NCI-H2227 treated with DMSO at 0.1 percent for 48 hours (cell line): ENCODE measurements around the gene MTF2.
"Not testable (repeated sequence)": the region's sequence is repeated elsewhere in the genome, so short reads cannot be mapped to it uniquely, and the experiment has no call there.

Source experiments
- DNase-seq: peaks from one replicate; lab custom pipeline; 2025; lab: John Stamatoyannopoulos, UW

MTF2 gene

DNA sequence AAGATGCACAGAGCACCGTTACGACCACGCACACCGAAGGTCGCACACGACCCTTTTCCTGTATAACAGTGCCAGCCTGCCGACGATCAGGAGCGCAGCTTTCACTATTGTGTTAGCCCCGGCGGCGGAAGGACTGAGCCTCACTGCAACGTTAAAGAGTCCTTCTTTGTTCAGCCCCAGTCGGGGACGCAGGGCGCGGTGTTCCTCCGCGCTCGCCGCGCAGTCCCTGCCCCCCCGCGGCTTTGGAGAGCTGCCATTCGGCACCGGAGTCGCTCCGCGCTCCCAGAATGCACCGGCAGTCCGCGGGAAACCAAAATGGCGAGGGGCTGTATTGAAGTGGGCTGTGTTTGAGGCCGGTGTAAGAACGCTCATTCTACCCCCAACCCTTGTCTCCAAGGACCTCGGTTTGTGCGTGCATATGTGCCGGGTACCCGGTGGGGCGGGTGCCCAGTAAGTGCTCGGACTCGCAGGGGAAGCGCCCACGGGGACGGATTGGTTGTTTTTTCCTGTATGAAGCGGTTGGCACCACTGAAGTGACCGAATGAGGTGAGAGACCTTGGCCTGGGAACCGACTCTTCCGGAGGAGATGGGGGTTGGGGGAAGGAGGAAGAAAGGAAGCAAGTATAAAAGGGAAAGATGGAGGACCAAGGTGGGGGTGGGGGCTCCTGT lies at the start of gene MTF2:
MTF2 (plus strand) TSS at position 298 of the 669 bp plus-strand sequence; CDS start at position 542, 244 bp downstream.
- DNase-seq = peak; percentile 99

DNA sequence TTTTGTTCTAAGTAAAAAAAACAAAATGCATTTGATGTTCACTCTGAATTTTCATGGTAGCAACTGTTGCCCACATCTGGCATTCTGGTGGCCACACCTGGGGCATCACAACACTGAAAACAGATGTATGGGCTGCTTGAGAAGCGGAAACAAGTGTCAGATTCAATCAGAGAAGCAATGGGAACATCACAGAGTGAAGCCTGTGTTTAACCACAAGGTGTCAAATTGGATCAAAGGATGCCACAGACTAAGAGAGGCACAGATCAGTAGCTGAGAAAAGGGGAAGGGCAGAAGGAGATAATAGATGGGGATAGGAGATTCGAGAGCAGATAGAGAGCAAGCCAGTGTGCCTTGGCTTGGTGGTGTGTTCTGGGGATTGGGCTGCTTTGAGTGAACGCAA lies 49.8 kb upstream of the MTF2 start:
- DNase-seq = no peak

DNA sequence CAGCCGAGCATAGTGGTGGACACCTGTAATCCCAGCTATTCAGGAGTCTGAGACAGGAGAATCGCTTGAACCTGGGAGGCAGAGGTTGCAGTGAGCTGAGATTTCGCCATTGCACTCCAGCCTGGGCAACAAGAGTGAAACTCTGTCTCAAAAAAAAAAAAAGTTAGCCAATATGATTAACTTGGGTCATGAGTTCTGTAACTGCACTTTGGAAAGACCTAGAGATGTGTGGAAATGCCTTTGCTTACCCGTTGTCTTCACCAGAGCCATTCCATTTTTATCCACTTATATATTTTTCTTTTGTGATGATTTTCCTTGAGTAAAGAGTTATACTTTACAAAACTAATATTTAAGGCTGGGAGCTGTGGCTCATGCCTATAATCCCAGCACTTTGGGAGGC lies 48.9 kb upstream of the MTF2 start:
- DNase-seq = not testable (repeated sequence)

DNA sequence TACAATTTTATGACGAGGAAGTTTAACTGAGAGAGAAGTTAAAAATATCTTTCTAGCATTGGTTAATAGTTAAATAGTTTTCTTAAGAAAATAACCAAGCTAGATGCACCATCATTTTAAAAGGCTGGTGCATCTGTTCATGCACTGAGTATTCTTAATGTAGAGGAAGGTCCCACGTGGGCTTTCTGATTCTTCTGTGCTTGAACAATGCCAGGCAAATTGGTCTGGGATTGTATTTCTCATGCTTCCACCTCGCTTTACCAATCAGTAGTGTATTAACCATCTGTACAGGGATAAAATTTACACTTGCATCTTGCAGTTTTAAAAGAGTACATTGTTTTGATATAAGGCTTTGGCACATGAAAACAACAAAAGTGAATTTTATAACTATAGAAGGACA lies 47.4 kb upstream of the MTF2 start:
- no peak for DNase-seq

DNA sequence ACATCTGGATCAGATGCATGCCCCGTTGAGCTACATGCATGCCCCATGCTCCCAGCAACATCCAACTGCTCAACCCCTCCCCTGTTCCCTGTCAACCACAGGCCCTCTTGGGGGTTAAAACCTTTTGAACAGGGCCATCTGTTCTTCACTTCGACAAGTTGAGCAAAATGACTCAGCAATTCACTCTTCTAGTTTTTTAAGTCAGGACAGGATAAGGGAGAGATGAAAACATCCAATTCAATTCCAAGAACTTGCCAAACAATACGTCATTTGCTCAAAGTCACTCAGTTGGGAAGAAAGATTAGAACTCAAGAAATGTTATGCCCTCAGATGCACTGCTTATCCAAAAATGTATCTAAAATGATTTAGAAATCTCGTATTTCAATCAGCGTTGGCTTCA lies 46.1 kb upstream of the MTF2 start:
- DNase-seq = no peak

DNA sequence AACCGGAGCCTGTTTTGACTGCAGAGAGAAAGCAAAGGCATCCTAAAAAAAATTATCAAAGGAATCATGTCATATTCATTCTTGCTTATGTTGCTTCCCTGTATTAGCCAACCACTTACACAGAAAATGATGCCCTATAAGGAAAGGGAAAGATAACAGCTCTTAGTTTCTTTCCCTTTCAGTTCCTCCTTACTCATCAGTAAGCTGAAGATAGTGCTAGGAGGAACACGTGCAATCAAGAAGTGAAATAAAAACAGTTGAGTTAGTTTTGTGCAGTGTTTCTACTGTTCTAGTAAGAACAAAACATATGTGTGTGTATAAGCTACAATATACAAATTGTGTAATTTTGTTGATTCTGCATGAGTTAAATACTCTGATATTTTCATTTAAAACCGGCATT lies 45.3 kb upstream of the MTF2 start:
- no peak for DNase-seq

DNA sequence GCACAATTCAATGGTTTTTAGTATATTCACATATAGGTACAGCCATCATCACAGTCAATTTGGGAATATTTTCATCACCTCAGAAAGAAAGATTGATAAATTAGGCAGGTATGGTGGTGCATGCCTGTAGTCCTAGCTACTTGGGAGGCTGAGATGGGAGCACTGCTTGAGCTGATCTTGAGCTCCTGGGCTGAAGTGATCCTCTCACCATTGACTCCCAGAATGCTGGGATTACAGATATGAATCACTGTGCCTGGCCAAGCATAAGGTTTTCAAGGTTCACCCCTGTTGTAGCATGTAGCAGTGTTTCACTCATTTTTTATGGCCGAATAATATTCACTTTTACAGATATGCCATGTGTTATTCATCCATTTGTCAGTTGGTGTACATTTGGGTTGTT lies 44.7 kb upstream of the MTF2 start:
- no peak for DNase-seq

DNA sequence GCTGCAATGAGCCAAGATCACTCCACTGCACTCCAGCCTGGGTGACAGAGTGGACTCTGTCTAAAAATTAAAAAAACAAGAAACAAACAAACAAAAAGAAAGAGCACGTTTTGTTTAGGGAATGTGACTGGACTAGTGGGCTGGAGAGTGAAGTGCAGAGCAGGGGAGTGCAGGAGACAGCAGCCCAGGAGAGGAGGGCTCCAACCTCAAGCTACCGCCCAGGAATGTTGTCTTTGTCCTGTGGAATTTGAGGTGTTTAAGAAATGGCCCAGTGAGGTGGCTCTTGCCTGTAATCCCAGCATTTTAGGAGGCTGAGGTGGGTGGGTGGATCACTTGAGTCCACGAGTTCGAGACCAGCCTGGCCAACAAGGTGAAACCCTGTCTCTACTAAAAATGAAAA lies 42.4 kb upstream of the MTF2 start:
- DNase-seq = no peak

DNA sequence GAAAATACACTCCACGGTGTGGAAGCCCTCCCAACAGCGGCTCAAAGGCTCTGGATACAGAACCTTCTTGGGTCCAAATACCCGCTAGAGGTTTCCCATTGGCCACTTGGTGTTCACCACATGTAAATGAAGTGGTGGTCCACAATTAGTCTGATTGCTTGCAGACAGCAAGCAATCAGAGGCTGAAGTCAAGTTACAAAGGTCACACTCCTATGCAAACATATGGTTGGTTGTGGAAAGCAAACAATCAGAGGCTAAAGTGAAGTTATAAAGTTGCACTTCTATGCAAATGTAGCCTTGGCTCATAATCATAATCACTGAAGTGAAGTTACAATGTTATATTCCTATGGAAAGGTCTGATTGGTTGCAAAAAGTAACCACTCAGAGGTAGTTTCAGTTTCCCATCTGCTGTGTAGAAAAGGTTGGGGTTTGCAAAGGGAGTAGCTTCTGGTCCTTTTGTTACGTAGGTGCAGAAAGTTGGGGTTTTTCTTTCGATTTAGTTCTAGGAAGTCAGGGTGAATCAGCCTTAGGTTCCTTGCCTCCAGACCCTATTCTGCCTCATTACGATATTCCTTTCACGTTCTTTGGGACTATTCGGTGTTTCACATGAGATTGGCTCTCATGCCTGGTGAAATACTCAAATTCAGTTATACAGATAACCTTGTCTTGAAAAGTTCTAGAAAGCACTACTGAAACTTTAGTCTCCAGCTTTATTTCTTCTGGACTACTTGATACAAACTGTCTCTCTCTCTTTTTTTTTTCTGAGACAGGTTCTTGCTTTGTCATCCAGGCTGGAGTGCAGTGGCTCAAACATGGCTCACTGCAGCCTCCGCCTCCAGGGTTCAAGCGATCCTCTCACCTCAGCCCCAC lies 36.7 kb upstream of the MTF2 start:
- DNase-seq = no peak

DNA sequence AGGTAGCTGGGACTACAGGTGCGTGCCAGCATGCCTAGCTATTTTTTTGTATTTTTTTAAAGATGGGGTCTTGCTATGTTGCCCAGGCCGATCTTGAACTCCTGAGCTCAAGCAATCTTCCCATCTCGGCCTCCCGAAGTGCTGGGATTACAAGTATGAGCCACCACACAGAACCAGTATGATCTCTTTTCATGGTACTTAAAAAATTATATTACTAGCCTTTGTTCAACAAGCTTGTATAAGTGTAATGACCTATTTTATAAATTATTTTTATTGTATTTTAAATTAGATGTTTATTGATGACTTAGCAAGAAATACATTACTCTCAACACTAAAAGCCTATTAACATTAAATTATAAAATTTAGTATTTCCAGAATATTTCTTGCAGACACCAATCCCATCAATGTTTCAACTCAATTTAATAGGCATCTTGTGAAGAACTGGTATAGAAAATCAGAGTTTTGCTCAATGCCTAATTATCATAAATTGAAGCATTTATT lies 36.0 kb upstream of the MTF2 start:
- DNase-seq = no peak

DNA sequence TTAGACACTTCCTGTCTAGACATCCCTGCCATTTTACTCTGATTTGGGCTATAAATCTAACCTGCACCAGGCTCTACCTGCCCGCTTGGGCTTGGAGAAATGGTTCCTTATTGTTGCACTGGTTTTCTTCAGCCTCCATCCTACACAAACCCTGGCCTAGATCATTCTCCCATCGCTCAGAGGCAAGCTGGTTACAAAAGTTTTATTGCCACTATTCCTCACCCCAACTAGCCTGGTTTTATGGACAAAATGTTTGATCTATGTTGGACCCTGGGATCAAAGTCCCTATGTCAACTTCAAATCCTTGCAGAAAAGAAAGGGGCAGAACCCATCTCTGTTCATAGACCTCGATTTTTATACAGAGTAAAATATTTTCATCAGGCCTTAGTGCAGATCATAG lies 31.5 kb upstream of the MTF2 start:
- no peak for DNase-seq

DNA sequence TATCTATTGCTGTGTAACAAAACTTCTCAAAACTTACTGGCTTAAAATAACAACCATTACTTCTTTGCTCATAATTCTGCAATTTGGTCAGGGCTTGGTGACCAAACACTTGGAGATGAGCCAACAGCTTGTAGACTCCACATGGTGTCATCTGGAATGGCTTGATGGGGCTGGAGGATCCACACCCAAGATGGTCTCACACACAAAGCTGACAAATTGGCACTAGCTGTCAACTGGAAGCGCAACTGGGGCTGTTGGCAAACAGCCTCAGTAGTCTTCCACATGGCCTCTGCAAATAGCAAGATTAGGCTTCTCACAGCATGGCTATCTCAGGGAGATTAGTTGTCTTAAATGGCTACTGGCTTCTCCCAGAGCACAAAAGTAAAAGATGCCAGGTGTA lies 27.1 kb upstream of the MTF2 start:
- DNase-seq = no peak

DNA sequence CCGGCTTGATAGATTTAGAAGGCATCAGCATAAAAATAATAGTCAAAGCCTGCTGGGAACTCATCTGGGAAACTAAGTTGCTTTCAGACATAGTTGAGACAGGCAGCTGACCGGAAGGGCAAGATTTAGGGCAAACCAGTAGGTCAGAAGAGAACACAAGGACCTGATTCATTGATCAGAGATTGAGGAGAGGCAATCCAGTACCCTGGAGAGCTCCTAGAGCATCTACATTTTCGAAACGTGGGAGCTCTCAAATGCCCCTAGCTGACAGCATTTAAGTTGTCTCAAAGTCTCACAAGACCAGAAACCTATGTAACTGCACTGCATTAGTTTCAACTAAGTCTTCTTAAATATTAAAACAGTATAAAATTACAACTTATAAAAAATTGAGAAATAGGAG lies 22.9 kb upstream of the MTF2 start:
- DNase-seq = no peak

DNA sequence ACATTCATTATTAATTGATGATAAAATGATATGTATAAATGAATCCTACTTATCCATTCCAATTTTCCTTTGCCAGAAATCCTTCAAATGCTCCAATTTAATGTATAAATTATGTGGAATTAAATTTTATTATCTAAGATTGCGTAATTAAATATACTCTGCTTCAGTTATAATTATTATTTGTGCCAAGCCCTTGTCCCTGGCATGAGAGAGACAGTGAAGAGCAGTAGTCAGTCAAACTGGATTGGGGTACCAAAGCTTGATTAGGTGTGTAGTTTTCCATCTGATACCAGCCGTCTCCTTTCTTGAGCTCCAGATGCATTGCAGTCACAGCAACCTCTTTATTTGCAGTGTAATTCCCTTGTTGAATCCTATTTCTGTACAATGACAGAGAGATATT lies 22.4 kb upstream of the MTF2 start:
- no peak for DNase-seq

DNA sequence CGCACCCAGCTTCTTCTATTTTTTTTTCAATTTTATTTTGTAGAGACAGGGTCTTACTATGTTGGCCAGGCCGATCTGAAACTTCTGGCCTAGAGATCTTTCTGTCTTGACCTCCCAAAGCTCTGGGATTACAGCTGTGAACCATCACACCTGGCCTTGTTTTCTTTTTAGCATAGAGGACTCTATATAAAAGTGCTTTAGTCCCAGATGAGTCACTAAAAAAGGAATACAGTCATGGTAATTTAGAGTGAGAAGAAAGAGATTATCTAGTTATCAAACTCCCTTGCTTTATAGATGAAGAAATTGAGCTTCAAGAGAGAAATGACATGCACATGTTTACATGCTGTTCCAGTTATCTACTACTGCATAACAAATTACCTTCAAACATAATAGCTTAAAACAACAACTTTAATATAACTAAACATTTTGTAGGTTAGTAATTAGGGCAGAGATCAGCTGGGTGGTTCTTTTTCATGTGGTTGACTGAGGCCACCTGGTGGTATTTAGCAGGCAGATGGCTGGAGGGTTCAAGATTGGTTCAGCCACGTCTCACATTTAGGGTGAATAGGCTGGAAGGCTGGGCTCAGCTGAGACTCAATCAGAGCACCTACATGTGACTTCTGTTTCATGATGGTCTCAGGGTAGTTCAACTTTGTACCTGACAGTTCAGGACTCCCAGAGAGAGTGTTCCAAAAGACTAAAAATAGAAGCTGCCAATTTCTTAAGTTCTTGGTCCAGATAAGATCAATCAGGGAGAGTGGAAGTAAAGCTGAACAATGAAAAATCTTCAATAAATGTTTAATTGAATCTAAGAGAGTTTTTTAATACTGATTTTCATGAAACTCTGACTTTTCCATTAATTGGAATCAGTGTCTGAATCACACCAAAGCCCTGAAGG lies 16.9 kb upstream of the MTF2 start:
- DNase-seq = no peak

DNA sequence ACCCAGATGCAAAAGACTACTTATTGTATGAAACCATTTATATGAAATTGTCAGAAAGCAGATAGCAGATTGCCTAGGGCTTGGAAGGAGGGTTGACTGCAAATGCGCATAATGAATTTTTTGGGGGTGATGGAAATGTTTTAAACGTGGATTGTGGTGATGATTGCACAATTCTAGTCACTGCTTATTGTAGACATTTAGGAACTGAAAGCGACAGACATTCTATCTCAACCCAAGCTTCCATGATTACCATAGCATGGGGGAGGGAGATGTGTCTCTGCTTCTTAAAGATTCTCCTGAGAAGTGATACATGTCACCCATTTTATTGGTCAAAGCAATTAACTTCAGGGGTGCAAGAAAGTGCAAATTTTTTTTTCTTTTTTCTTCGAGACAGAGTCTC lies 2.8 kb upstream of the MTF2 start:
- DNase-seq = no peak

DNA sequence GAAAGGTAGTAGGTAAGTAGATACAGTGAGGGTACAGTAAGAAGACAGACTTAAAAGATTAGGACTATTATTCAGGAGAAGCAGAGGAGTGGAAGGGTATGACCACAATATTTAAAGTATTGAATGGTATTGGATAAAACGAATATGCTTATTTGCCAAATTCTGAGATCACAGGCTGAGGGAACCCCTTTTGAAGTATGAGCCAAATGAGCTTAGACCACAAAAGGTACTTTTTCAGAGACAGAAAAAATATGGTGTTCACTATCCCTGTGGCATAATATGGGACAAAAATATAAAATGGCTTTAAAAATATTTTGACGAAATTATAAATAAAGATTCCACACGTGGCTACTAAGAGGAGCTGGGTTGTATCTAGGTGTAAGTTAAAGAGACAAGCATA lies 880 bp upstream of the MTF2 start:
- DNase-seq = no peak

DNA sequence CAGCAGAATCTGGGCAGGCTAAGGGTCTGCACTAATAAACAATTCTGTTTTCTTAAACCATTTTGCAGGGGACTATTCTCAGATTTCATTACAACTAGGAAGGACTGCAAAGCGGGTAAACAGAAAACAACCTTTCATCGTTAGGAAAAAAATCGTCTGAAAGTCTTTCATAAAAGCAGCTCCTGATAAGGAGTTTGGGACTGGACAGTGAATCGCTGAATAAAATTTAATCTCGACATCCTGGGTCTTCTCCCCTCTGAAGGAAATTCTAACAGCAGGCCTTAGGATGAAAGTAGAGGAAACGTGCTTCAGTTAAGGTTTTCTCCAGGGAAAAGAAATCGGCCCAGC lies 471 bp upstream of the MTF2 start:
- peak; percentile 79 for DNase-seq

DNA sequence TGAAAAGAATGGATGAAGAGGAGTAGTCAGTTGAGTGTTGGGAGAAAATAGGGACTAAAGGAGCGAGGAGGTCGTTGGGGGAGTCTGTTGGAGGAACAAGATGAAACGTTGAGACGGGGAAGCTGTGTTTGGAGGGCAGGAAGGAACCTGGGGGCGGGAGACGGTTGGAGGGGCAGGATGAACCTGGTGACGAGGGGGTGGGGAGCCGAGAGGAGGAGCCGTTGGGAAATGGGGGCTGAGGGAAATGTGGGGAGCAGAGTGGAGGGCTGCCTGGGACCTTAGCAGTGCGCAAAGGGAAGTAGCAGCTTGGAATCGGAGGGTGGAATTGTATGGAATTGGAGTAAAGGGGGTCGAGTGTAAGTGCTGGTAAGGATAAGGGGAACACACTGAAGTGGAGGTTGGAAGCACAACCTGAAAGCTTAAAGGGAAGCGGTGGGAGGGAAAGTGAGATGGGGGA lies 630 bp downstream of the MTF2 start:
- DNase-seq = no peak

DNA sequence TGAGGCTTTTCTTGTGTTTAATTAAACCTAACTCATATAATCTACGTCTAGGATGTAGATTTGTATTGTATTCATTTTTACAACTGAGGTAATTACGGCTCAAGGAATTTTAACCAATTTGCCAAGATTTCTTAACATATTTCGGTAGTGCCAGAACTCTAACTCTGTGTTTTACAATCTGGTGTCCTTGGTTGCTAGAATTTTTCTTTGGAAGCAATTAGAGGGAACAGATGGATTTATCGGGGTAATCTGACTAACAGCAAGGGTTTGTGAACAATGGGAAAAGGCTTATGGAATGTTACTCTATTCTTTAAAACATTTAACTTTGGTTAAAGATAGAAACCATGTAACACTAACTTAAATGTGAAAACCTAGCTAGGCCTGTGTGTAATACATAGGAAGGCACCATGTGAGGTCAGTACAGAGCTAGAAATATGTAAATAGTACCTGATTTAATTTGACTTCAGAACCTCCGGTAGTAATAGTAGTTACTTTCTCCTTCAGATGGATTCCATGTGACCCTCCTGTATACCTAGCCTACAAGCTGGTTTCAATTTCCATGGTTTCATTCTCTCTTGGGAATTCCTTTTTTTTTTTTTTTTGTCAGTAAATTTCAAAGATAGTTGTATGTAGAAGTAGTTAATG lies 1.2 kb downstream of the MTF2 start:
- peak; percentile 30 for DNase-seq

DNA sequence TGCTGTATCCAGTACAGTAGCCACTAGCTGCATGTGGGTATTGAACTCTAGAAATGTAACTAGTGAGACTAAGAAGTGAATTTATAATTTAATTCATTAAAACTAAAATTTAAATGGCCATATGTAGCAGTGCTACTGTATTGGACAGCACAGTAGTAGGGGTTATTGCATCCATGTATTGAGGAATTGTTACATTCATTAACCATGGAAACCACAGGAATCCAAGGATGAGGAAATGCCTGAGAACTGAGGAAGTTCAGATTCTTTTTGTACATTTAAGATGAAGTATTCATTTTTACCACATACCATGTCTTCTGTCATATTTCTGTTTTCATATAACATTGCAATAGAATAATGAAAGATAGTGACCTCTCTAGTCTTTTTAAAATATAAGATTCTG lies 2.6 kb downstream of the MTF2 start:
- DNase-seq = no peak

DNA sequence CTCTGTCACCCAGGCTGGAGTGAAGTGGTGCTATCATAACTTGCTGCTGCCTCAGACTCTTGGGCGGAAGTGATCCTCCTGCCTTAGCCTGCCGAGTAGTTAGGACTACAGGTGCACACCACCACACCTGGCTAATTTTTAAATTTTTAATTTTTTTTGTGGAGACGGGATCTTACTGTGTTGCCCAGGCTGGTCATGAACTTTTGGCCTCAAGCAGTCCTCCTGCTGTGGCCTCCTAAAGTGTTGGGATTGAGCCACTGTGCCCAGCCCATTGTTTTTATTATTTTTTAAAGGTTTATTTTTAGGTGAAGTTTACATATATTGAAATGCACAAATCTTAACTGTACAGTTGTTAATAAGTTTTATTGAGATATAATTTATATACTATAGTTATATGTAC lies 3.2 kb downstream of the MTF2 start:
- DNase-seq = no peak
